HCEC 1CT (cell line): ENCODE measurements around the gene PHB1.
"Not testable (repeated sequence)": the region's sequence is repeated elsewhere in the genome, so short reads cannot be mapped to it uniquely, and the experiment has no call there.

Experiments
- DNase-seq: peaks from one replicate; pipeline ENCODE4 v3.0.0-alpha.2; 2017

Gene PHB1

DNA sequence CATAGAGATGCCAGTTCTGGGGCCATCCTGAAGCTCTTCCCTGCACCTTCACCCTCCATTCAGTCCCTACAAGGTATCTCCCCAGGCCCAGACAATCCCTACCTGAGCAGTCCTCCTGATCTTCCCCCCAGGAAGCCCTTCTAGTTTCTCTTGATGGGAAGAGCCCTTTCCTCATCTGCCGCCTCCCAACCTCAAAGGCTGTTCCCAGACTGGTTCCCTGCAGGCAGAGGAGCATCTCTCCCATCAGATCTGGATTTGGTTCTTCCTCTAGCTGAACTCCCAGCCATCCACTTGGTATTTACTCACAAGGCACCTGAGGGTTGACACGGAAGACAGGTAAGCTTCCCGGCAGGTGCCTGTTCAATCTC is 24.6 kb upstream of the PHB1 start:
- no peak for DNase-seq

DNA sequence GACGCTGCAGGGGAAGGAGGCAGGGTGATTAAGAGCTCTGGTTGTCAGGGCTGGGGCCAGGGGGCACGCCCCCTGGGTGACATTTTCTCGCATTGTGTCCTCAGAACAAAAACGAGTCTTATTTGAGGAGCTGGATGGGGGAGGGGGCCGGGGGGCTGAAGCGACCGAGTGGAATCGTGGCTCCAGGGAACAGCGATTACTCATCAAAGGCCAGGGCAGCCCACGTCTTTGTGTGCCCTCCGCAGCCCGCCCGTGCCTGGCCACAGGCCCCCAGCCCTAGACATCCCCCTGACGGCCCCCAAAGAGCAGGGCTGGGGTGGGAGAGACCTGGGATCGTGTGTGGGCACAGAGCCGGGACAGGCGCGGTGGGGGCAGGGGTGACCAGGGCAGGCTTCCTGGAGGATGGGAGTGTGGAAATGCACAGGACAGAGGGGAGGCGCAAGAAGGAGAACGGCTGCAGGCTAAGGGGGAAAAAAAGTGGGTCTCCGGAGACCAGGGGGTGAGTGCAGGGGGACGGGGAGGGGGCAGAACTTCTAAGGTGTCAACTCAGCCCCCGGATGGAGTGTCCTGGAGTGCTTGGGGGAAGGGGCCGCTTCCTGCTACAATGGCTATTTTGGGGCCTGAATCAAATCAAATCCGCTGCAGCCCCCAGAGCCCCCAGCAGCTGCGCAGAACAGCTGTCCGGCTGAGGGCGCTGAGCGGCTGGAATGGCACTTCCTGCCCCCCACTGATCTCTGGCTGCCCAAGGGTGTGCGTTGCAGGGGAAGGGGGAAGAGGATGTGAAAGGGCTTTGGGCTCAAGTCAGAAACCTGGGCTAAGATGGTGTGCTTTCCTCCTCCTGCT is 24.0 kb upstream of the PHB1 start:
- no peak for DNase-seq

DNA sequence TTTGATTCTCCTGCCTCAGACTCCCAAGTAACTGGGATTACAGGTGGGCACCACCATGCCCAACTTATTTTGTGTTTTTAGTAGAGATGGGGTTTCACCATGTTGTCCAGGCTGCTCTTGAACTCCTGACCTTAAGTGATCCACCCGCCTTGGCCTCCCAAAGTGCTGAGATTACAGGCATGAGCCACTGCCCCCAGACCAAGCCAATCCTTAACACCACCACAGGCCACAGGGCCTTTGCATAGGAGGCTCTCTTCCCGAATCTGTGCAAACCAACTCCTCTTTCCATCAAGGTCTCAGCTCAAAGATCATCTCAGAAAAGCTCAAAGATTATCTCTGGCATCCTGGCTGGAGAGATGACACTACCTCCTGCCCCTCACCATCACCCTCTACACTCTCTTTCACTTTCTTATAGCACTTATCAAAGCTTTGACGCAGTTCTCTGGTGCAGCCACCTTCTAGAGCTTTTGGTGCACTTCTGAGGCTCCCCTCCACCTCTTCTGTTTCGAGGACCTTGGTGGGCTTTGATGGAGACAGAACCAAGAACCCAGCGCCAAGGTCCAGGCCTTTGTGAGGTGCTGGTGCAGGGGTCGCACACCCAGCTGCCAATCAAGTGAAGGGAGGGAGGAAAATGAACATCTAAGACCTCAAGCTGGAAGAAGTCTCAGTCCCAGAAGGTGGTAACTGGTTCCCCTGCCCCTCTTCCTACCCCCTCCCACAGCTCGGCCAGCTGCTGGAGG is 23.2 kb upstream of the PHB1 start:
- DNase-seq = no peak

DNA sequence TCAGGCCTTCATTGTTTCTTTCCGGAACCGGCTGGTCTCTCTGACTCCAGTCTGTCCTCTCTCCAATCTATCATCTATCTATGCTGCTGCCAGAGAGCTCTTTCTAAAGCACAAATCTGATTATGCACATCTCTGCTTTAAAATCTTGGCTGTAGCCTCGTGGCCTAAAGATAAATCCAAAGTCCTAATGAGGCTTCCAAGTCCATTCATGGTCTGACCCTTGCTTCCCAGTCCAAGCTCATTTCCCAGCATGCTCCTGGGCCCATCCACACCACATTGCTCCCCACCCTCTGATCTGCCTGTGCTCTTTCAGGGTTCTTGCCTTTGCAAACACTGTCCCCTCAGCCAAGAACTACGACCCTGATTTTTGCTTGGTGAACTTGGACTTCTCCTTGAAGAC is 21.5 kb upstream of the PHB1 start:
- DNase-seq = no peak

DNA sequence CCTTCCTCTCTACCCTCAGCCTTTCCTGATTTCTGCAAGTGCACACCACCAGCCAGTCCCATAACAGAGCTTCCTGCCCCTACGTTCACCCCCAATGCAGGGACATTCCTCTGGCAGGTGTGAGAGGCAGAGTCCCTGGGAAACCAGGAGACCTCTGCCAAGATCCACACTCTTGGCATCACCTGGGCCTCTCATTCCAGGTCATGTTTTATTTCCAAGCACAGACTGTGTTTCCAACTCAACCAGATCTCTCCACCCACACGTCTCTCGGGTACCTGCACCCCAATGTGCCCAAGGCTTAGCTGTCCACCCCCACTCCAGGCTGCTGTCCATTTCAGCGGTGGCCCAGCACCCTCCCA is 21.0 kb upstream of the PHB1 start:
- DNase-seq = no peak

DNA sequence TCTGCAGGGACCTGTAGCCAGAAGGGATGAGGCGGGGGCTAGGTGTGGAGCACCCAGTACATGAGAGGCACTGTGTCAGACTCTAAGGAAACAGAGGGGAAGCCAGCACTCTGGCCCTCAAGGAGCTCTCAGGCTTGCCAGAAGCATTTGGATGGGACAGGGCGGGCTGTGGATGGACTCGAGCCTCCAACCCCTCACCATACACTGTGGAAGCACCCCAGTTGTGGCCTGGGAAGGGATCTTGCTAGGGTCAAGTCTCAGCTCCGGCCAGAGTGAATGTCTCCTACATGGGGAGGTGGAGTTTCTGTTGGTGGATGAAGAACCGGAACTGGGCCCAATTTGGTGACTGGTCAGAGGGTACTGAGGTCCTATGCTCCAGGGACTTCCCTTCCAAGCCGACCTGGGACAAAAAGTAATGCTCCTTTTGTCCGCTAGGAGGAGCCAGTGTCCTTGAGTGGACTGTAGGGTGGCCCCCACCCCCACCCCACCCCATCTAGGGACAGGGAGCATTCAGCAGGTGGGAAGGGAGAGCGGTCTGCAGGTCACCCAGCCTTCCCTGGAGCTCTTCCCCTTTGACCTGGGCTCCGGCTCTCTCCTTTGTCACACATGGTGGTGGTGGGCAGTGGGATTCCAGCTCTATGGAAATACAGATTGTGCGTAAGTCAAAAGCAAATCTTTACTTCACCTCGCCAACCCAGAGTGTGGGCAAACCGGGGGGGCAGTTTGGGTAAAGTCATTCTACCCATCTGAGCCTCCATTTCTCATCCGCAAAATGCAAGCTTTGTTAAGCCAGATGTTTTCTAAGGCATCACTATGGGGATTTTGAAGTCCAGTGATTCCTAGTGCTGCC is 20.4 kb upstream of the PHB1 start:
- DNase-seq = peak; percentile 38

DNA sequence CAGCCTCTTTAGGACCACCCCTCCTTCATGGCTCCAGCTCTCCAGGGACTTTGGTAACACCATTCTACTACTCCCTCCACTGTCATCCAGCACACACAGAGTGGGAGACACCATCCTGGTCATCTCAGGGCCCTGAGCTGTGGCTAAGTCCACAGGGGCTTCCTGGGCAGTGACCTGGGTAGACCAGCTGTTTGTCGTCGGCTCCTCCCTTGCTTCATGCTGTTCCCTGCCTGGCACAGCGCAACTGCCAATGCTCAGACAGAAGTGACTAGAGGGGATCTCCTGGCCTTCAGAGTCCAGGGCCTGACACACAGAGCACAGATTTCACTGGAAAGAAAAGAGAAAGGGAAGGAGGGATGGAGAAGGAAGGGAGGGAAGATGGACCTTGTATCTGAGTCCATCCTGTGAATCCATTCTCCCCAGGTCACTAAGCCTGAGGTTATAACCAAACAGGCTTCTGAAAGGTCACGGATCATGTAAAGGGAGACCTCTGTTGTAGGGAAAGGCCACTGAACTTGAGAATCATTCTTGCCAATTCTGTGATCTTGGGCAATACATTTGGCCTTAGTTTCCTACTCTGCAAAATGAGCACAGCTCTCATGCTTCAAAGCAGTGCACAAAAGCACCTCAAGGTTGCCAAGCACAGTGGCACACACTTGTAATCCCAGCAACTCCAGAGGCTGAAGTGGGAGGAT is 18.5 kb upstream of the PHB1 start:
- no peak for DNase-seq

DNA sequence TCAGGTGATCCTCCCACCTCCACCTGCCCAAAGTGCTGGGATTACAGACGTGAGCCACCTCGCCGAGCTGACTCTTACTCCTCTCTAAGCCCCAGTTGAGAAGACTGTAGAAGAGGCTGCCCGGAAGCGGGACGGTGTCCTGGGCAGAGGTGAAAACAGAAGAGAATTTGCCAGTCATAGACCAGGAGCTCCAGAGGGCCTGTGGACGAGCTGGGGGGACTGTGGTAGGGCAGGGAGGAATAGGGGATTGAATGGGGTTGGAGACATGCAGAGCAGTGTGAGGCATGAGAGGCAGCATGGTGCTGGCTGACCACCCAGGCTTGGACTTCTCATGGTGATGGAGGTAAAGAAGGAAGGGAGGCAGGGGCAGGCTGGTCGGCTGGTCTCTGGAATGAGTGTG is 17.1 kb upstream of the PHB1 start:
- no peak for DNase-seq

DNA sequence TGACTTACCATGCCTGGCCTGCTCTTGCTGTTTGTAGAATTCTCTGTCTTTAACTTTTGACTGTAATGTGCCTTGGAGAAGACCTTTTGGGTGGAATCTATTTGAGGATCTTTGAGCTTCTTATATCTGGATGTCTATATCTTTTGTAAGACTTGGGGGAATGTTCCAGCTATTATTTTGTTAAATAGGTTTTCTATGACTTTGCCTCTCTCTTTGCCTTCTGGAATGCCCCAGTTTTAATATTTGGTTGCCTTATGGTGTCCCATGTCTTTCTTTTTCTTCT is 10.3 kb upstream of the PHB1 start:
- no peak for DNase-seq

DNA sequence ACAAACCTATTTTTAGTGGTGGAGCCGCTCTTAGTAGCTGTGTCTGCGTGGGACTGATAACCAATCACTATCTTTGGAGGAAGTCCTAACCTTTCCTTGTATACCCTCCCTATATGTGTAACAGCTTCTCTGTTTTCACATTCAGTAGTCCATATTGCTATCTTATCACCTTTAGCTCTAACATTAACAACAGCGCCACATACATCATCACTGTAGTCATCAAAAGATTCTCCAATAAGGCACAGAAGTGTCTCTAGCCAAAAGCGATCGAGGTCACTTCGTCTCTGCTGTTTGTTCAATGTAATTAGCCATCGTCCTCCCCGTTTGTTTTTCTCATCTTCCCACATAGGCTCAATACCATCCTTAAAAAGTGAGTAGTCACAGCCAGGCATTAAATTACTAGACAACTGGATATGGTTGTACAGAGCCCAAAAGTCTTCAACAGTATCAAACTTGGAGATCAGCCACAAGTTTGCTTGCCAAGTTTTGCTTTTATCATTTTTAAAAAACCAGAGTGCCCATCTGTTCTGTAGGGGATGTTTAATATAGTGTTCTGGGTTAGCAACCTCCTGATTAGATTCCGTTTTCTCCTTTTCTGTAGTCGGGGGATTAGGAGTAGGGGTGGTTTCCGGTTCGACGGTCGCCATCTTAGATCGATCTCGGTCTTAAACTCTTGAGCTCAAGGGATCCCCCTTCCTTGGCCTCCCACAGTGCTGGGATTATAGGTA is 9.8 kb upstream of the PHB1 start:
- not testable (repeated sequence) for DNase-seq

DNA sequence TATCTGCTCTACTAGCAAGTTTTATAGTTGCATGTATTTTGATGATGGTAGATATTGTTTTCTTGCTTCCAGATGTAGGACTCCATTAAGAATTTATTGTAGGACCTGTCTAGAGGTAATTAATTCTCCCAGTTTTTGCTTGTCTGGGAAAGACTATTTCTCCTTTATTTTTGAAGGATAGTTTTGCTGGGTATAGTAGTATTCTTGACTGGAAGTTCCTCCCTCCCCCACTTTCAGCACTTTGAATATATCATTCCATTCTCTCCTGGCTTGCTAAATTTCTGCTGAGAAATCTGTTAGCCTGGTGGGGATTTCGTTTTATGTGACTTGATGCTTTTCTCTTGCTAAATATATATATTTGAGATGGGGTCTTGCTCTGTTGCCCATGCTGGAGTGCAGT is 8.0 kb upstream of the PHB1 start:
- DNase-seq = no peak

DNA sequence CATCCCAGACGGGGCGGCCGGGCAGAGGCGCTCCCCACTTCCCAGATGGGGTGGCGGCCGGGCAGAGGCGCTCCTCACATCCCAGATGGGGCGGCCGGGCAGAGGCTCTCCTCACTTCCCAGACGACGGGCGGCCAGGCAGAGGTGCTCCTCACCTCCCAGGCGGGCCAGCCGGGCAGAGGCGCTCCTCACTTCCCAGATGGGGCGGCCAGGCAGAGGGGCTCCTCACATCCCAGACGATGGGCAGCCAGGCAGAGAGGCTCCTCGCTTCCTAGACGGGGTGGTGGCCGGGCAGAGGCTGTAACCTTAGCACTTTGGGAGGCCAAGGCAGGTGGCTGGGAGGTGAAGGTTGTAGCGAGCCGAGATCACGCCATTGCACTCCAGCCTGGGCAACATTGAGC is 5.1 kb upstream of the PHB1 start:
- not testable (repeated sequence) for DNase-seq

DNA sequence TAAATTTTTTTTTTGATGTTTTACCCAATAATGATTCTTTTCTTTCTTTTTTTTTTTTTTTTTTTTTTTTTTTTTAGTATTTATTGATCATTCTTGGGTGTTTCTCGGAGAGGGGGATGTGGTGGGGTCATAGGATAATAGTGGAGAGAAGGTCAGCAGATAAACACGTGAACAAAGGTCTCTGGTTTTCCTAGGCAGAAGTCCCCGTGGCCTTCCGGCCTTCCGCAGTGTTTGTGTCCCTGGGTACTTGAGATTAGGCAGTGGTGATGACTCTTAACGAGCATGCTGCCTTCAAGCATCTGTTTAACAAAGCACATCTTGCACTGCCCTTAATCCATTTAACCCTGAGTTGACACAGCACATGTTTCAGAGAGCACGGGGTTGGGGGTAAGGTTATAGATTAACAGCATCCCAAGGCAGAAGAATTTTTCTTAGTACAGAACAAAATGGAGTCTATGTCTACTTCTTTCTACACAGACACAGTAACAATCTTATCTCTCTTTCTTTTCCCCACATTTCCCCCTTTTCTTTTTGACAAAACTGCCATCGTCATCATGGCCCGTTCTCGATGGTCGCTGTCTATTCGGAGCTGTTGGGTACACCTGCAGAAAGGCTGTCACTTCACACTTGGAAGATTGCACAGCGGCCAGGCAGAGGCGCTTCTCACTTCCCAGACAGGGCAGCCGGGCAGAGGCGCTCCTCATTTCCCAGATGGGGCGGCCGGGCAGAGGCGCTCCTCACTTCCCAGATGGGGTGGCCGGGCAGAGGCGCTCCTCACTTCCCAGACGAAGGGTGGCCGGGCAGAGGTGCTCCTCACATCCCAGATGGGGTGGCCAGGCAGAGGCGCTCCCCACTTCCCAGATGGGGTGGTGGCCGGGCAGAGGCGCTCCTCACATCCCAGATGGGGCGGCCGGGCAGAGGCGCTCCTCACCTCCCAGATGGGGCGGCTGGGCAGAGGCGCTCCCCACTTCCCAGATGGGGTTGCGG is 4.4 kb upstream of the PHB1 start:
- not testable (repeated sequence) for DNase-seq

DNA sequence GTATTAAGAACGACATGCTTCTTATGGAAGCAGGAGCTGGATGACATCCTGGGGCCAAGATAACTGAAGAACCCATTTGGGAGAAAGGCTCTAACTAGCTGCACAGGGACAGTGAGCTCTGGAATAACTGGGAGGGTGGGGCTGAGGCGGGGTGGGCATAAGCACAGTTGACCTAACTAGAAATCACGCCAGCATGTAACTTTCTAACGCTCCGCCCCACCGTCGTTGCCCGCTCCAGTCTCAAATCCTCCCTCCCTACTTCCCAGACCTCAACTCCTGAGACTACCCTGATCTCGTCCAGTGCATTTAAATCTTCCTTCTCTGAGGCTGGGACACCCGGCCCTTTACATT is 436 bp downstream of the PHB1 start:
- DNase-seq = no peak

DNA sequence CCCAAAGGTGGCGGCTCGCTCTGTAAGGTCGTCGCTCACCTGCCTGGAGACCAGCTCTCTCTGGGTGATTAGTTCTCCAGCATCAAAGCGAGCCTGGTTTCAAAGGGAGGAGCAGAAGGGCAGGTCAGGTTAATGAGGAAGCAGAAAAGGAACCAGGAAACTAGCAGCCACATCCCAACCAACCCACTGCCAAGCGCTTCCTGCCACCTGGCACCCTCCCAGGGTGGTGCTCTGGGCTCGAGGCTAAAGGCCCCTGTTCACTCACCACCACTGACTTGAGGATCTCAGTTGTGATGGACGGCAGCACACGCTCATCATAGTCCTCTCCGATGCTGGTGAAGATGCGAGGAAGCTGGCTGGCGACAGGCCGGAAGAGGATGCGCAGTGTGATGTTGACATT is 5.6 kb downstream of the PHB1 start:
- no peak for DNase-seq

DNA sequence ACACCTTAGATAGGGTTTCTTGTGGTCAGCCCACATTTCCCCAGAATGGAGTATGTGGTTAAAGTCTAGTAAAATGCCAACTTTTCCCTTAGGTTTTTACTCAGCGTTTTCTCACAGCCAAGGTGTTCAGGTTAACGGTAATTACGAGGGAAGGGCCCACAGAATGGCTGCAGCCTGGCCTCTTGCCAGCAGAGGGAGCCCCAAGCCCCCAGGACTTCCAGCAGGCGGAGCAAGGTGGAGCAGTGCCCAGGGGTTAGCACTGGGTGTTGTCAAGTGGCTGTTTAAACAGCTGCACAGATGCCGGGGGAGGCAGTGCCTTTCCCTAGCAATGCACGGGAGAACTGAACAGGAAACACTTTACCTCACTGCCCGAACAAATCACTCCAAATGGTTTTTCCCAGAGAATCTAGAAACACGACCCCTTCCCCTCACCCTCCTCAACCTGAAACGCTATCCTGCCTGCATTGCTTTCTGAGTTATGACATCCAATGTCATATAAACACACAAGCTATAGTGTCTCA is 6.6 kb downstream of the PHB1 start:
- DNase-seq = peak; percentile 39

DNA sequence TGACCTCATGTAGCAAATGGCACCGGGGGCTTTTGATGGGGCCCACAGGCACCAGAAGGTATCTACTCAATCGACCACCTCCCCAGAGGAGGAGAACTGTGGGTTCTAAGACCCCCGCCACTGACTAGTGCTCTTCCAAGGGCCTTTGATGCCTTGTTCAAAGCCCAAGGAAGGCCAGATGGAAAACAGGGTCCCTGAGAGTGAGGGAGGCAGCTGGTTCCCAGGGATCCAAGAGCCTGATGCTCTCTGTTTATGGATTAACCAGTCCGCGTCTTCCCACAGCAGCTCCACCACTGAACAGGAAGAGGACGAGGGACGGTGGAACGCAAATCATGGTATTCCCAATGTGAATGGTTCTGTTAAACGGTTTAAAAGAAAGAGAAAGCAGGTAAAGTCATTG is 7.6 kb downstream of the PHB1 start:
- DNase-seq = no peak

DNA sequence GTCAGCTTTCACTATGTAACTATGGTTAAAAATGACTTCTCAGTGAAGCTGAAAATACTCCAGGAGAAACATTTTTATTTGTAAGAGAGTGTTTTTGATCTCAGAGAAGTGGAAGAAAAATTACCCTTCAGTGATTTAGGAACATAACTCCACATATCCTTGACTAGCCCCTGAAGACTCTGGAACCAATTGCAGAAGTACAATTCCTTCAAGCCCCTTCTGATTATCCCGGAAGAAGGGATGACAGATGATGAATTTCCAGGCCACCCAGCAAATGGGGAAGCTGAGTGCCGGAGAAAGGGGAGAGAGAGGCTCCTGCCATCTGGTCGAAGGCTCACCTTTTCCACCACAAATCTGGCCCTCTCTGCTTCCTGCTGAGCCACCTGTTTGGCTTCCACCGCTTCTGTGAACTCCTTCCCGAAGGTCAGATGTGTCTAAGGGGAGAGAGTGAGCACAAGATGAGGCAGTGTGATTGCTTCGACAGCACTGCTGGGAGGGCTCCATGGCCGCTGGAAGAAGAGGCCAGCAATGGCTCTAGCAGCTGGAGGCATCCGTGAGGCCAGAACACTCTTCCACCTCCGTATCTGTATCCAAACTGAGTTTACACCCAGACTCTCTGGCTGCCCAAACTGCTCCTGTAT is 8.1 kb downstream of the PHB1 start:
- DNase-seq = no peak

DNA sequence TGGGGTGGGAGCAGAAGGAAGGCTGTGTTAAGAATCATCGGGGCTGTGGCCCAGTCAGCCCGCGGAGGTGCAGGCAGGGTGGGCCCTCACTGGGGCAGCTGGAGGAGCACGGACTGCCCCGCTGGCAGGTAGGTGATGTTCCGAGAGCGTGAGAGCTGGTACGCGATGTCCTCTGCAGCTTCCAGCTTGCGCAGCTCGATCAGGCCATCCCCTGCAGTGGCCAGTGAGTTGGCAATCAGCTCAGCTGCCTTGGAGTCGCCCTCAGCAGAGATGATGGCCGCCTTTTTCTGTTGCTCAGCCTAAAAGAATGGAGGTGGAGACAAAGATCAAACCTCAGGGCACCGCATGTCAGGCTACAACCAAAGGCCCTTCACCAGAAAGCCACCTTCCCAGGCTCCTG is 9.8 kb downstream of the PHB1 start:
- no peak for DNase-seq

DNA sequence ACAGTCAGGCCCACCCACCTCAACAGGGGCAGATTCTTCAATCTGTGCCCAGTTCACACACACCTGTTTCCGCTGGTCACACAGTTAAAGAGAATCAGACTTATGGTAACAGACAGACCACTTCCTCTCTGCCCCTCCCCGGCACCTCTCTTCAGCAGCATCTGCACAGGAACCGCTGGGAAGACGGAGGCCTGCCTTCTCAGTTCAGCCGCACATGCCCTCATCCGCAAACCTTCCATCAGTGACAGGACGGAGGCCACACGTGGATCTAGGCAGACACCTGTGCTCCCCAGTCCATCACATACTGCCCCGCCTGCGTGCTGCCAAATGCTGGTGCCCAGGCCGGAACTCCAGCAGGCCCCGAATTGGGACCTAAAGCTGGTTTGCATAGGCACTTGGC is 10.3 kb downstream of the PHB1 start:
- no peak for DNase-seq
